Panc1 (cell line): ENCODE results near the gene ENAH. TPM values are rescaled to one million over a fixed set of nuclear protein-coding genes. Genes with fewer than 3 reads are reported as not detected.

Source experiments
- ATAC-seq: fragments of 200-7000 bp; cut with Tn5 transposase; 2 replicates; pipeline ENCODE4 v1.9.1; 2020; ENCODE audit warnings: mild to moderate bottlenecking, moderate library complexity
- BruUV-seq: library from RNA; stranded (reverse); fragments of 400-500 nt; replicated peaks from 2 replicates; lab custom pipeline; 2021; lab: Mats Ljungman, UMichigan
- CTCF ChIA-PET: fragments of 300-600 bp; sonication (Branson Sonifier 250); formaldehyde crosslinking; loops from one replicate; lab custom pipeline; 2022; ENCODE audit warnings: antibody characterized with exemption; lab: Charles Lee
- POLR2A ChIA-PET: fragments of 300-600 bp; sonication (Branson Sonifier 250); formaldehyde crosslinking; loops from one replicate; lab custom pipeline; 2022; ENCODE audit warnings: antibody characterized with exemption; lab: Charles Lee
- DNase-seq: peaks from one replicate; pipeline ENCODE4 v3.0.0-alpha.2; 2010; ENCODE audit warnings: low read depth, low spot score
- H3K27ac ChIP-seq: 2 replicates; pipeline ENCODE4 v1.5.1; 2011; ENCODE audit warnings: mild to moderate bottlenecking, low read length, inconsistent platforms
- H3K27me3 ChIP-seq: fragments of 200-500 bp; sonication (Bioruptor generic); 2 replicates; pipeline ENCODE4 v1.6.0; 2014; ENCODE audit warnings: low read length, inconsistent platforms; ENCODE audit not compliant: control insufficient read depth, insufficient read depth
- H3K36me3 ChIP-seq: fragments of 200-500 bp; sonication (Bioruptor generic); 2 replicates; pipeline ENCODE4 v1.5.1; 2014; ENCODE audit warnings: inconsistent platforms, mild to moderate bottlenecking, low read length, moderate library complexity; ENCODE audit not compliant: control insufficient read depth, insufficient read depth
- H3K4me1 ChIP-seq: 2 replicates; pipeline ENCODE4 v1.5.1; 2011; ENCODE audit warnings: inconsistent platforms, mild to moderate bottlenecking, low read length, moderate library complexity; ENCODE audit not compliant: control insufficient read depth, insufficient read depth
- H3K4me3 ChIP-seq, 2 experiments: 2 replicates each; pipeline ENCODE4 v1.5.1; 2011 to 2012; ENCODE audit warnings: low read depth in 2 of 2, low read length in 2 of 2, mild to moderate bottlenecking in 2 of 2, inconsistent platforms in 1 of 2, moderate library complexity in 1 of 2
- H3K9me3 ChIP-seq: fragments of 200-500 bp; sonication (Bioruptor generic); 2 replicates; pipeline ENCODE4 v1.5.1; 2014; ENCODE audit warnings: low read depth, mild to moderate bottlenecking, inconsistent platforms, low read length, moderate library complexity; ENCODE audit not compliant: control insufficient read depth, insufficient read depth
- POLR2AphosphoS5 ChIP-seq: IDR thresholded peaks from 2 replicates; pipeline ENCODE4 v1.6.1; 2012; ENCODE audit warnings: mild to moderate bottlenecking, low read depth, low read length, moderate library complexity
- SIN3A ChIP-seq: IDR thresholded peaks from 2 replicates; pipeline ENCODE4 v1.6.1; 2012; ENCODE audit warnings: low read depth, mild to moderate bottlenecking, low read length, moderate library complexity, borderline replicate concordance; ENCODE audit not compliant: insufficient read depth
- TCF7L2 ChIP-seq: IDR thresholded peaks from 2 replicates; pipeline ENCODE4 v1.6.1; 2011; ENCODE audit warnings: mild to moderate bottlenecking, low read depth, low read length, inconsistent platforms
- in situ Hi-C: cut with HindIII; loops from 2 replicates; pipeline ENCODE4 v1.10.0; 2016; ENCODE audit warnings: low sequenced_read_pairs, low pct_unique_long_range_greater_than_20kb
- intact Hi-C: fragments of 100-400 bp; cut with micrococcal nuclease; formaldehyde crosslinking; loops from one replicate; pipeline ENCODE4 v1.10.0; 2022; ENCODE audit not compliant: unreplicated experiment
- total RNA-seq: library from RNA; stranded (reverse); gene quantifications from one replicate; pipeline ENCODE4 v1.2.1, GENCODE V29; 2021; ENCODE audit not compliant: unreplicated experiment
- TF ChIP-seq, protein P1 (sequence below), 2 experiments: IDR thresholded peaks; 2 replicates each; pipeline ENCODE4 v1.6.1; 2011 to 2012; ENCODE audit warnings: low read depth in 2 of 2, control low read depth in 1 of 2, low read length in 1 of 2, mild to moderate bottlenecking in 1 of 2, moderate library complexity in 1 of 2; ENCODE audit not compliant: insufficient read depth in 1 of 2
- TF ChIP-seq, protein P2 (sequence below): fragments of 450-650 bp; IDR thresholded peaks from 2 replicates; pipeline ENCODE4 v1.5.1; 2017; ENCODE audit warnings: mild to moderate bottlenecking

ENAH gene
- total RNA-seq, 1 experiment from 2014 or later = 133 TPM

DNA sequence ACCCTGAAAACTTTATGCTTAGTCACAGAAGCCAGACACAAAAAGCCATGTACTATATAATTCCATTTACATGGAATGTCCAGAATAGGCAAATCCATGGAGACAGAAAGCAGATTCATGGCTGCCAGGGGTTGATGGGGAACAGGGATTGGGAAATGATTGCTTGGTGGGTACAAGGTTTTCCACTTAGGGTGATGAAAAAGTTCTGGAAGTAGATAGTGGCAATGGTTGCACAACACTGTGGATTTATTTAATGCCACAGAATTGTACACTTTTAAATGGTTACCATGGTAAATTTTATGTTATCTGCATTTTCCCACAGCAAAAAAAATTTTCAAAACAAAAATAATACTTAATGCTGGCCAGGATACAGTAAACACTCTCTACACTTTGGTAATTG, 40.6 kb downstream of the ENAH start:
- no peak overlapping the region for H3K4me3 ChIP-seq
- ChIA-PET CTCF (no interaction called here), POLR2A (no interaction called here)
- H3K36me3 ChIP-seq = no peaks in the 10 kb centered on the region
- DNase-seq (no peak), ATAC-seq (no peak)
- no peaks in the 10 kb centered on the region for H3K9me3 ChIP-seq
- no TSS peak for BruUV-seq
- H3K27ac ChIP-seq = no peak overlapping the region
- in situ Hi-C loops (no loop called here), intact Hi-C loops (no loop called here)
- peaks cover 32% of the 10 kb centered on the region for H3K4me1 ChIP-seq
- no peaks in the 10 kb centered on the region for H3K27me3 ChIP-seq
- TF ChIP-seq, protein P1, sequence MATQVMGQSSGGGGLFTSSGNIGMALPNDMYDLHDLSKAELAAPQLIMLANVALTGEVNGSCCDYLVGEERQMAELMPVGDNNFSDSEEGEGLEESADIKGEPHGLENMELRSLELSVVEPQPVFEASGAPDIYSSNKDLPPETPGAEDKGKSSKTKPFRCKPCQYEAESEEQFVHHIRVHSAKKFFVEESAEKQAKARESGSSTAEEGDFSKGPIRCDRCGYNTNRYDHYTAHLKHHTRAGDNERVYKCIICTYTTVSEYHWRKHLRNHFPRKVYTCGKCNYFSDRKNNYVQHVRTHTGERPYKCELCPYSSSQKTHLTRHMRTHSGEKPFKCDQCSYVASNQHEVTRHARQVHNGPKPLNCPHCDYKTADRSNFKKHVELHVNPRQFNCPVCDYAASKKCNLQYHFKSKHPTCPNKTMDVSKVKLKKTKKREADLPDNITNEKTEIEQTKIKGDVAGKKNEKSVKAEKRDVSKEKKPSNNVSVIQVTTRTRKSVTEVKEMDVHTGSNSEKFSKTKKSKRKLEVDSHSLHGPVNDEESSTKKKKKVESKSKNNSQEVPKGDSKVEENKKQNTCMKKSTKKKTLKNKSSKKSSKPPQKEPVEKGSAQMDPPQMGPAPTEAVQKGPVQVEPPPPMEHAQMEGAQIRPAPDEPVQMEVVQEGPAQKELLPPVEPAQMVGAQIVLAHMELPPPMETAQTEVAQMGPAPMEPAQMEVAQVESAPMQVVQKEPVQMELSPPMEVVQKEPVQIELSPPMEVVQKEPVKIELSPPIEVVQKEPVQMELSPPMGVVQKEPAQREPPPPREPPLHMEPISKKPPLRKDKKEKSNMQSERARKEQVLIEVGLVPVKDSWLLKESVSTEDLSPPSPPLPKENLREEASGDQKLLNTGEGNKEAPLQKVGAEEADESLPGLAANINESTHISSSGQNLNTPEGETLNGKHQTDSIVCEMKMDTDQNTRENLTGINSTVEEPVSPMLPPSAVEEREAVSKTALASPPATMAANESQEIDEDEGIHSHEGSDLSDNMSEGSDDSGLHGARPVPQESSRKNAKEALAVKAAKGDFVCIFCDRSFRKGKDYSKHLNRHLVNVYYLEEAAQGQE (IDR thresholded peaks at IDR 0.05; ENCODE audit: insufficient read depth in 1 of 2, low read depth in 2 of 2, low read length in 1 of 2) = no peak
- TF ChIP-seq POLR2AphosphoS5 (no peak), TCF7L2 (no peak), SIN3A (no peak)
- TF ChIP-seq, protein P2, sequence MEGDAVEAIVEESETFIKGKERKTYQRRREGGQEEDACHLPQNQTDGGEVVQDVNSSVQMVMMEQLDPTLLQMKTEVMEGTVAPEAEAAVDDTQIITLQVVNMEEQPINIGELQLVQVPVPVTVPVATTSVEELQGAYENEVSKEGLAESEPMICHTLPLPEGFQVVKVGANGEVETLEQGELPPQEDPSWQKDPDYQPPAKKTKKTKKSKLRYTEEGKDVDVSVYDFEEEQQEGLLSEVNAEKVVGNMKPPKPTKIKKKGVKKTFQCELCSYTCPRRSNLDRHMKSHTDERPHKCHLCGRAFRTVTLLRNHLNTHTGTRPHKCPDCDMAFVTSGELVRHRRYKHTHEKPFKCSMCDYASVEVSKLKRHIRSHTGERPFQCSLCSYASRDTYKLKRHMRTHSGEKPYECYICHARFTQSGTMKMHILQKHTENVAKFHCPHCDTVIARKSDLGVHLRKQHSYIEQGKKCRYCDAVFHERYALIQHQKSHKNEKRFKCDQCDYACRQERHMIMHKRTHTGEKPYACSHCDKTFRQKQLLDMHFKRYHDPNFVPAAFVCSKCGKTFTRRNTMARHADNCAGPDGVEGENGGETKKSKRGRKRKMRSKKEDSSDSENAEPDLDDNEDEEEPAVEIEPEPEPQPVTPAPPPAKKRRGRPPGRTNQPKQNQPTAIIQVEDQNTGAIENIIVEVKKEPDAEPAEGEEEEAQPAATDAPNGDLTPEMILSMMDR = no peak

DNA sequence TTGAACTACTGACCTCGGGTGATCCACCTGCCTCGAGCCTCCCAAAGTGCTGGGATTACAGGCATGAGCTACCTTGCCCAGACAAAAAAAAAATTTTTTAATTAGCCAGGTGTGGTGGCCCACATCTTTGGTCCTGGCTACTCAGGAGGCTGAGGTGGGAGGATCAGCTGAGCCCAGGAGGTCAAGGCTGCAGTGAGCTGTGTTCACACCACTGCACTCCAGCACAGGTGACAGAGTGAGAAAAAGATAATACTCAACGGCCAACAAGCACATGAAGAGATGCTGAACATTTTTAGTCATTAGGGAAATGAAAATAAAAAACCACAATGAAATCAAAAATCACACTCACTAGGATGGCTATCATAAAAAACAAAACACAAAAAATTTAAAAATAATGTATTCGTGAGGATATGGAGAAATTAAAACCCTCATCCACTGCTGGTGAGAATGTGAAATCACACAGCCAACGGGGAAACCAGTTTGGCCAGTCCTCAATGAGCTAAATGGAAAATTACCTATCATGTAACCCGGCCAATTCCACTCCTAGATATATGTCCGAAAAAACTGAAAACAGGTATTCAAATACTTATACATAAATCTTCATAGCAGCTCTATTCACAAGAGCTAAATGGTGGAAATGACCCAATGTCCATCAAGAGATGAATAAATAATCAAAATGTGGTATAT, 41.2 kb downstream of the ENAH start:
- Histone ChIP-seq H3K36me3 (no peaks in the 10 kb centered on the region), H3K27ac (no peak overlapping the region), H3K4me3 (no peak overlapping the region), H3K9me3 (no peaks in the 10 kb centered on the region), H3K4me1 (peaks cover 38% of the 10 kb centered on the region), H3K27me3 (no peaks in the 10 kb centered on the region)
- no TSS peak for BruUV-seq
- ChIA-PET POLR2A (interaction anchor here (0.7 kb wide), 1 partner anchor 201 kb away, joined by 4 read pairs; no protein-coding TSS in a partner anchor), CTCF (interaction anchor here (0.6 kb wide), 1 partner anchor 92 kb away, joined by 5 read pairs; no protein-coding TSS in a partner anchor)
- ATAC-seq (no peak), DNase-seq (no peak)
- TF ChIP-seq TCF7L2 (no peak), SIN3A (no peak), POLR2AphosphoS5 (no peak)
- TF ChIP-seq, protein P1 (IDR thresholded peaks at IDR 0.05; ENCODE audit: insufficient read depth in 1 of 2, low read depth in 2 of 2, low read length in 1 of 2) = no peak
- in situ Hi-C loops = no loop called here
- intact Hi-C loops = no loop called here
